ENCODE measurements around the gene ZMYM2.
A peak's percentile ranks its signal among the peaks of the same experiment; 100 is the strongest.

ZMYM2 gene

GRCh38 chr13:19958155-19959111, at the start of gene ZMYM2:
Gene ZMYM2 (plus strand): TSS chr13:19958727. CDS start chr13:19993073, 34,346 bp downstream.
- peak; percentile 96 for DNase-seq

DNA sequence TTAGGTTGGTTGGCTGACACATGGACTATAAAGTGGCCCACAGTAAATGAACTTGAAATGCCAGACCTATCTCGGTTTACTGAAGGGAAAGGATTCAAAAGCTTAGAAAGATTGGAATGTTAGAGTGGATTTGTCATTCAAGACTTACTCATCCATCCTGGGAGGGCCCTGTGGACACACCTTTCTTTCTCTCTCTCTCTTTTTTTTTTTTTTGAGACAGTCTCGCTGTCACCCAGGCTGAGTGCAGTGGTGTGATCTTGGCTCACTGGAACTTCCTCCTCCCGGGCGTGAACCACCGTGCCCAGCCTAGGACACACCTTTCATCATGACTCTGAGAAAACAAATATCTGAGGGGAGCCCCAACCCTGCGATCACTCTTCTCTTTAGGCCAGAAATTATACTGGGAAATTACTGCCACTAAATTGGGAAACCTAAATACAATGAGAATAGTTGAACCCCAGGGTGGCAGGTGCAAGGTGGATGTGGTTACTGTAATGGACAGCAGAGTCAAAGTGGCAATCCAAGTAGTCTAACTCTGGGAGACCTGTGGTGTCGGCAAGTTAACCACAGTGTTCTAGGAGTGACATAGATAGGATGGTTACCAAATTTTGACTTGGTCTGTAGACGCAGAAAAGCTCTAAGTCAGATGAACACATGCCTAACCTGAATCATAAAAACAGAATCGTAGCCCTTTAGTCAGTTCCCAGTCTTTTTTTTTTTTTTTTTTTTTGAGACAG, 48.0 kb upstream of the ZMYM2 start:
- DNase-seq = no peak

DNA sequence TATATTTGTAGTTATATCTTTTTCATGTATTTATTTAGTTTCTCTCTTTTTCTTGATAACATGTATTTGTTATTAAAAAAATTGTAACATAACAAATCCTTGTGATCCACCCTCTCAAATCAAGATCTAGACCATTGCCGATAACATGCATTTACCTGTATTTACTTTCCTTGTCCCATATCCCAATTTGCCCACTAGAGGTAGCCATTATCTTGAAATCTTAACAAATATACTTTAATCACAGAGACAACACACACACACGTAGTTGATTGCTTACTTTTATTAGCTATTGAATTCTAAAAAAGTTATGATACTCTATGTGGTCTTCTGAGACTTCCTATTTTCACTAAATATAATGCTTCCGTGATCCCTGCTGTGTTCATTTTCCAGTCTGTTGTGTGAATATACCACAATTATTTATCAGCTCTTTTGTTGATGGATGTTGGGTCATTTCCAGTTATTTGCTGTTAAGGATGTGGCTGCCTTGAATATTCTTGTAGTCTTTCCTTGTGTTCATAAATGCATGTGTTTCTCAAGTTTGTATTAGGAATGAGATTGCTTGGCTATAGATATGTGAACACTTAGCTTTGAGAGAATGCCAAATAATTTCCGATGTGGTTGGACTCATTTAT, 31.3 kb upstream of the ZMYM2 start:
- peak; percentile 20 for DNase-seq

GRCh38 chr13:19940106-19940505, 18.4 kb upstream of the ZMYM2 start:
- no peak for DNase-seq

GRCh38 chr13:19950374-19950773, 8.2 kb upstream of the ZMYM2 start:
- no peak for DNase-seq

GRCh38 chr13:19952850-19953249, 5.7 kb upstream of the ZMYM2 start:
- no peak for DNase-seq

- peak; percentile 1 for DNase-seq
These were observed 2.5 kb upstream of the ZMYM2 start for GRCh38 chr13:19955873-19956559.

GRCh38 chr13:19957320-19958154, 990 bp upstream of the ZMYM2 start:
- peak; percentile 87 for DNase-seq

GRCh38 chr13:19959141-19959830, 759 bp downstream of the ZMYM2 start:
- peak; percentile 76 for DNase-seq

DNA sequence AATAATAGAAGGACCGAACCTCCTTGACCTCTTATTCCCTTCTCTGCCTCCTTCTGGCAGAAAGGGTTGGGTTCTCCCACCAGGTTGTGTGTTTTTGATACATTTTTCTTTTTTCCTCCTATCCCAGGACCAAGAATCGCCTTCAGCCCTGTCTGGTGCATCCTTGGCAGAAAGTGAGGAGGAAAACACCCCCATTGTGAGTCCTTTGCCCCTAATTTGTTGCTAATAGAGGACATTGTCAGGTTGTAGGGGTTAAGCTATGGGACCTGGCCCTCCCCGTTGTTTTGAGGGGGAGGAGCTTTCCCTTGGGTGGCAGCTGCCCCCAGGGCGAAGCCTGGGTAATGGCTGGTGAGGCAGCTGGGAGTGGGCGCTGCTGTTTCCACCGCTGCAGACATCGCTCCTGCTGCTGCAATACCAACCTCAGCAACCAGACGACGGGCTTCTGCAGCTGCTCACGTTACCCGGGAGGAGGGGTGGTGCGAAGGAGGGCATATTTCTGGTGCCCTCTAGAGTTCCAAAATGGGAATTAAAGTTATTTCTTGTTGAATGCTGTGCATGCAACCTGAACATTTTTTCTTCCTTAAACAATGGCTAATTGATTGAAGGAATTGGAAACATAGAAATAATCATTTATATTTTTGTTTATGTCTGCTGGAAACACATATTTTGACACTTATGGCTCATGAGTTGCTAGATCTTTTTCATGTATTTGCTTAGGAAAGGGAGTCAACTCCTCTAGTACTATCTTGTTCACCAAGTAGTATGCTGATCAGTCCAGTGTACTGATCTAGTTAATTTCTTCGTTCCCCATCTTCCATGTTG, 1.5 kb downstream of the ZMYM2 start:
- peak; percentile 89 for DNase-seq

GRCh38 chr13:19960653-19960976, 2.1 kb downstream of the ZMYM2 start:
- DNase-seq = peak; percentile 18

DNA sequence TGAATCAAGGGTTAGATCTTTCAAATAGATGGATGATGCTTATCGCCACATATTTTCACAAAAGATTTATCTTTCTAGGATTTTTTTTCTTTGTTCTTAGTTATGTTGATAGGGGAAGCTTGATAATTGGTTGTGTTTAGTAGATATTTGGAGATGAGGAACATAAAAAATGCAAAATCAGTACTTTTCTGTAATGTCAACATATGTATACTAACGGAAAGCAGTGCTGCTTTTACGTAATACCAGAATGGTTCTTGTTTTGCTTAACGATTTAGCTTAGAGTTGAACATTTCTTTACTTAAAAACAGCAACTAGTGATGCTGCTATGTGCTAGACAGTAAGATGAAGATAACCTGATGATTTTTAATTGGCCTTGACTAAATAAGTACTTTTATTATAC, 3.0 kb downstream of the ZMYM2 start:
- DNase-seq = no peak

- no peak for DNase-seq
These were observed 3.4 kb downstream of the ZMYM2 start for GRCh38 chr13:19961924-19962323.

GRCh38 chr13:19962894-19963293, 4.4 kb downstream of the ZMYM2 start:
- DNase-seq = no peak

DNA sequence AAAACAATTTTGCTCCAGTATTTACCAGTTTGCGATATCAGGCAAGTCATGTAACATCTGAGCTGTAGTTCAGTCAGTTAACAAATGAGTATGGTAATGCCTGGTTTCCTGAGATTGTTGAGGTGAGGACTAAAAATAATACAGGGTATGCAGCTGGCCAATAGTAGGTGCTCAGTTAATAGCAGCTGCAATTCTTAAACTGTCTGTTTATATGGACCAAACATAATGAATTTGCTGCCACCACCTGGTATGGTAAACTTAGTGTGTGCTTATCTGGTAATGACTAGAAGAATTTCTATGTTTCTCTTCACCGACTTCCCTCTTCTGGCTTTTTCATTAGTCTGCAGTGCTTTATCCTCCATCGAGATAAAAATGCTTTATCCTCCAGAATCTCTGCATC, 9.1 kb downstream of the ZMYM2 start:
- DNase-seq = peak; percentile 54

DNA sequence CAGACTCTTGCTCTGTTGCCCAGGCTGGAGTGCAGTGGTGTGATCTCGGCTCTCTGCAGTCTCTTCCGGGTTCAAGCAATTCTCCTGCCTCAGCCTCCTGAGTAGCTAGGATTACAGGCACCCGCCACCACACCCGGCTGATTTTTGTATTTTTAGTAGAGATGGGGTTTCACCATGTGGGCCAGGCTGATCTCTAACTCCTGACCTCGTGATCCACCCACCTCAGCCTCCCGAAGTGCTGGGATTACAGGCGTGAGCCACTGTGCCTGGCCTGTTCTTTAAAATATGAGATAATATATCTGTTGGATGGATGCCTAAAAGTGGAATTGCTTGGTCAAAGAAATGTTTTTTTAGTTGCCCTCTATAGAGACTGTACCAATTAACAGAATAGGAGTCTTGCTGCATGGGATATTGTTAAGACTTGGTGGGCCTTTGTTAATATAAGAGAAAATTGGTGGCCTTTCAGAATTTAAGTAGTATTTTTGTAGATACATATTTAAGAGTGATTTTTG, 16.0 kb downstream of the ZMYM2 start:
- DNase-seq = peak; percentile 18

DNA sequence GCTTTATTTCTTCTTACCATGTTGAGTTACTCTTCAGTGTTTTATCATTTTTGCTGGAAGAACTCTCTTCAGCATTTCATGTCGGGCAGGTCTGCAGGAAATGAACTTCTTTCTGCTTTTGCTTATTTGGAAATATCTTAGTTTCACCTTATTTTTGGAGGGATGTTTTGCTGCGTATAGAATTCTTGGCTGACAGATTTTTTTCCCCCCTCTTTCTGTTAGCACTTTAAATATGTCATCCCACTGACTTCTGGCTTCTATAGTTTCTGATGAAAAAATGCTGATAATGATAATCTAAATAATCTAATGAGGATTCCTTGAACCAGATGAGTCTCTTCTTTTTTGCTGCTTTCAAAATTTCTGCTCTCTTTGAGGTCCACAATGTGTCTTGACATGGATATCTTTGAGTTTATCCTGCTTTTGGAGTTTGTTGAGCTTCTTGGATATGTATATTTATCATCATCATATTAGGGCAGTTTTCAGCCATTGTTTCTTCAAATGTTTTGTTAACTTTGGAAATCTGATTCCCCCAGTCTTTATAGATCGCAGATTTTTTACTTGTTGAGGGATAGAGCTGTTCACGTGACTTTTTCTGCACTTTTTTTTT, 20.4 kb downstream of the ZMYM2 start:
- no peak for DNase-seq

- no peak for DNase-seq
These were observed 23.2 kb downstream of the ZMYM2 start for GRCh38 chr13:19981685-19982238.

GRCh38 chr13:19982447-19983043, 24.0 kb downstream of the ZMYM2 start:
- no peak for DNase-seq
